ENCODE measurements around the gene NPIPB13.
"Not testable (repeated sequence)": the region's sequence is repeated elsewhere in the genome, so short reads cannot be mapped to it uniquely, and the experiment has no call there.

The NPIPB13 gene

GRCh38 chr16:30248379-30248778 lies at the start of gene NPIPB13:
TSS of gene NPIPB13 (minus strand) at chr16:30248479. CDS start at chr16:30245573, 2,906 bp downstream.
- H3K4me3 ChIP-seq (ENCODE audit: low read depth in 1 of 2, low read length in 2 of 2); H3K27me3 ChIP-seq (ENCODE audit: control insufficient read depth in 1 of 2, insufficient read depth in 2 of 2, low read length in 2 of 2); H3K27ac ChIP-seq (ENCODE audit: low read depth, low read length); H3K9ac ChIP-seq (ENCODE audit: low read length); H3K4me1 ChIP-seq (ENCODE audit: insufficient read depth, low read length); H3K36me3 ChIP-seq (ENCODE audit: insufficient read depth, low read length); H3K9me3 ChIP-seq (ENCODE audit: low read length): not testable (repeated sequence)

GRCh38 chr16:30282357-30282756 lies 34.1 kb upstream of the NPIPB13 start:
- not testable (repeated sequence) for H3K4me3 ChIP-seq (ENCODE audit: low read depth in 1 of 2, low read length in 2 of 2); H3K9me3 ChIP-seq (ENCODE audit: low read length); H3K4me1 ChIP-seq (ENCODE audit: insufficient read depth, low read length); H3K9ac ChIP-seq (ENCODE audit: low read length); H3K27ac ChIP-seq (ENCODE audit: low read depth, low read length); H3K27me3 ChIP-seq (ENCODE audit: control insufficient read depth in 1 of 2, insufficient read depth in 2 of 2, low read length in 2 of 2); H3K36me3 ChIP-seq (ENCODE audit: insufficient read depth, low read length)

GRCh38 chr16:30278523-30278922 lies 30.2 kb upstream of the NPIPB13 start:
- not testable (repeated sequence) for H3K36me3 ChIP-seq (ENCODE audit: insufficient read depth, low read length); H3K27me3 ChIP-seq (ENCODE audit: control insufficient read depth in 1 of 2, insufficient read depth in 2 of 2, low read length in 2 of 2); H3K9me3 ChIP-seq (ENCODE audit: low read length); H3K4me3 ChIP-seq (ENCODE audit: low read depth in 1 of 2, low read length in 2 of 2); H3K27ac ChIP-seq (ENCODE audit: low read depth, low read length); H3K9ac ChIP-seq (ENCODE audit: low read length); H3K4me1 ChIP-seq (ENCODE audit: insufficient read depth, low read length)

GRCh38 chr16:30217082-30217481 lies 31.2 kb downstream of the NPIPB13 start:
- not testable (repeated sequence) for H3K27ac ChIP-seq (ENCODE audit: low read depth, low read length); H3K36me3 ChIP-seq (ENCODE audit: insufficient read depth, low read length); H3K4me3 ChIP-seq (ENCODE audit: low read depth in 1 of 2, low read length in 2 of 2); H3K9ac ChIP-seq (ENCODE audit: low read length); H3K27me3 ChIP-seq (ENCODE audit: control insufficient read depth in 1 of 2, insufficient read depth in 2 of 2, low read length in 2 of 2); H3K9me3 ChIP-seq (ENCODE audit: low read length); H3K4me1 ChIP-seq (ENCODE audit: insufficient read depth, low read length)

- not testable (repeated sequence) for H3K9me3 ChIP-seq (ENCODE audit: low read length); H3K36me3 ChIP-seq (ENCODE audit: insufficient read depth, low read length); H3K4me1 ChIP-seq (ENCODE audit: insufficient read depth, low read length); H3K27ac ChIP-seq (ENCODE audit: low read depth, low read length); H3K4me3 ChIP-seq (ENCODE audit: low read depth in 1 of 2, low read length in 2 of 2); H3K9ac ChIP-seq (ENCODE audit: low read length); H3K27me3 ChIP-seq (ENCODE audit: control insufficient read depth in 1 of 2, insufficient read depth in 2 of 2, low read length in 2 of 2)
Measured at GRCh38 chr16:30211414-30211813, 36.9 kb downstream of the NPIPB13 start.

GRCh38 chr16:30209032-30209431 lies 39.2 kb downstream of the NPIPB13 start:
- not testable (repeated sequence) for H3K9me3 ChIP-seq (ENCODE audit: low read length); H3K4me1 ChIP-seq (ENCODE audit: insufficient read depth, low read length); H3K27ac ChIP-seq (ENCODE audit: low read depth, low read length); H3K27me3 ChIP-seq (ENCODE audit: control insufficient read depth in 1 of 2, insufficient read depth in 2 of 2, low read length in 2 of 2); H3K36me3 ChIP-seq (ENCODE audit: insufficient read depth, low read length); H3K9ac ChIP-seq (ENCODE audit: low read length); H3K4me3 ChIP-seq (ENCODE audit: low read depth in 1 of 2, low read length in 2 of 2)

- H3K36me3 ChIP-seq (ENCODE audit: insufficient read depth, low read length); H3K4me3 ChIP-seq (ENCODE audit: low read depth in 1 of 2, low read length in 2 of 2); H3K27me3 ChIP-seq (ENCODE audit: control insufficient read depth in 1 of 2, insufficient read depth in 2 of 2, low read length in 2 of 2); H3K9ac ChIP-seq (ENCODE audit: low read length); H3K27ac ChIP-seq (ENCODE audit: low read depth, low read length); H3K9me3 ChIP-seq (ENCODE audit: low read length); H3K4me1 ChIP-seq (ENCODE audit: insufficient read depth, low read length): not testable (repeated sequence)
Measured at GRCh38 chr16:30207063-30207704, 41.1 kb downstream of the NPIPB13 start.

GRCh38 chr16:30206252-30206651 lies 42.0 kb downstream of the NPIPB13 start:
- not testable (repeated sequence) for H3K27me3 ChIP-seq (ENCODE audit: control insufficient read depth in 1 of 2, insufficient read depth in 2 of 2, low read length in 2 of 2); H3K9me3 ChIP-seq (ENCODE audit: low read length); H3K27ac ChIP-seq (ENCODE audit: low read depth, low read length); H3K4me1 ChIP-seq (ENCODE audit: insufficient read depth, low read length); H3K36me3 ChIP-seq (ENCODE audit: insufficient read depth, low read length); H3K9ac ChIP-seq (ENCODE audit: low read length)
- H3K4me3 ChIP-seq (ENCODE audit: low read depth in 1 of 2, low read length in 2 of 2) = peak overlapping the region in 1 of 2 donors; percentile 42

- not testable (repeated sequence) for H3K27ac ChIP-seq (ENCODE audit: low read depth, low read length)
Measured at GRCh38 chr16:30205541-30206236, 42.6 kb downstream of the NPIPB13 start.

GRCh38 chr16:30199608-30200343 lies 48.5 kb downstream of the NPIPB13 start:
- H3K9ac ChIP-seq (ENCODE audit: low read length); H3K4me1 ChIP-seq (ENCODE audit: insufficient read depth, low read length); H3K4me3 ChIP-seq (ENCODE audit: low read depth in 1 of 2, low read length in 2 of 2); H3K27me3 ChIP-seq (ENCODE audit: control insufficient read depth in 1 of 2, insufficient read depth in 2 of 2, low read length in 2 of 2); H3K36me3 ChIP-seq (ENCODE audit: insufficient read depth, low read length); H3K27ac ChIP-seq (ENCODE audit: low read depth, low read length); H3K9me3 ChIP-seq (ENCODE audit: low read length): not testable (repeated sequence)

More at GRCh38 chr16:30205541-30206236, 42.6 kb downstream of the NPIPB13 start:
- not testable (repeated sequence) for H3K36me3 ChIP-seq (ENCODE audit: insufficient read depth, low read length); H3K9me3 ChIP-seq (ENCODE audit: low read length); H3K9ac ChIP-seq (ENCODE audit: low read length); H3K27me3 ChIP-seq (ENCODE audit: control insufficient read depth in 1 of 2, insufficient read depth in 2 of 2, low read length in 2 of 2); H3K4me1 ChIP-seq (ENCODE audit: insufficient read depth, low read length)
- H3K4me3 ChIP-seq (ENCODE audit: low read depth in 1 of 2, low read length in 2 of 2) = peak overlapping the region in 1 of 2 donors; percentile 42

- not testable (repeated sequence) for H3K4me3 ChIP-seq (ENCODE audit: low read depth in 1 of 2, low read length in 2 of 2); H3K27me3 ChIP-seq (ENCODE audit: control insufficient read depth in 1 of 2, insufficient read depth in 2 of 2, low read length in 2 of 2); H3K27ac ChIP-seq (ENCODE audit: low read depth, low read length); H3K9ac ChIP-seq (ENCODE audit: low read length); H3K9me3 ChIP-seq (ENCODE audit: low read length); H3K36me3 ChIP-seq (ENCODE audit: insufficient read depth, low read length); H3K4me1 ChIP-seq (ENCODE audit: insufficient read depth, low read length)
Measured at GRCh38 chr16:30199049-30199448, 49.2 kb downstream of the NPIPB13 start, which contains the start of gene SULT1A3. TSS of gene SULT1A3 (plus strand) at chr16:30199255. CDS start at chr16:30200729, 1,474 bp downstream.
